HG03520 (cell line): Measurements from ENCODE around the gene CDC14A.
"Not testable (repeated sequence)": the region's sequence is repeated elsewhere in the genome, so short reads cannot be mapped to it uniquely, and the experiment has no call there.

Source experiments
- ATAC-seq: cut with Tn5 transposase; IDR thresholded peaks from one replicate; pipeline ENCODE4 v1.9.1; 2021; ENCODE audit warnings: mild to moderate bottlenecking, moderate library complexity; ENCODE audit not compliant: unreplicated experiment

CDC14A gene

GRCh38 chr1:100397681-100398080 is 45.4 kb downstream of the CDC14A start:
- no peak for ATAC-seq

DNA sequence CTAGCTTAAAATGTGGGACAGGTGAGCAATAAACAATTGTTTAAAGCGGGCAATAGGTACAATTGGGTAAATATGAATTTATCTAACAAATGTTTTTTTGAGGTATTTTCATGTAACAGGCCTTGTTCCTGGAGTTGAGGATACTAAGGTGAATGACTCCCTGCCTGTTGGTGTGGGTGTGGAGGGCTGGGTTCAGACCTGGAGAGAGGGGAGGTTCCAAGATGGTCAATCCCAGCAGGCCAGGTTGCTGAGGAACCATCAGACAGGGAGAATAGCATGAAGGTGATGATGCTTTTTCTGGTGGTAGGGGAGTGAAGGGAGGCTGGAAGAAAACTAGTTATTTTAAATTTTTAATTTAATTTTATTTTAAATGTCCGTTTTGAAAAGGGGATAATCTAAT is 46.3 kb downstream of the CDC14A start:
- no peak for ATAC-seq

DNA sequence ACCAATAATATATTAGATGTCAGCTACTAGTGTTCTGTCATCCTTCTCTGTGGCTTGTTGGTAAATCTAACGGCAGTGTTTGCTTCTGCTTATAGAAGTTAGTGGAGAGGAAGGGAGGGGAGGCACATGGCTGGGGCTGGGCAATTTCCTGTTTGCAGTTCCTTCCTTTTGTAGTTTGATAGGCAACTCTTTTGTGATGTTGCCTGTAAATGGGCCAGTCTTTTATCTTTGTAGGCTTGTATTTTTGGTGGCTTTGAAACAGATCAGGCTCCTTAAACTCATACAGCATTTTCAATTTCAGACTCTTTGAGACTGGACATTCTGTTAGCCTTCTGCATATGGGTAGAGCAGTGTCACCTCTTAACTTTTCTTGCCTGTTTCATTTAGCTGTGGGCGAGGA is 48.1 kb downstream of the CDC14A start:
- peak; percentile 44 for ATAC-seq

GRCh38 chr1:100404821-100405220 is 52.5 kb downstream of the CDC14A start:
- no peak for ATAC-seq

GRCh38 chr1:100405902-100406301 is 53.6 kb downstream of the CDC14A start:
- not testable (repeated sequence) for ATAC-seq

DNA sequence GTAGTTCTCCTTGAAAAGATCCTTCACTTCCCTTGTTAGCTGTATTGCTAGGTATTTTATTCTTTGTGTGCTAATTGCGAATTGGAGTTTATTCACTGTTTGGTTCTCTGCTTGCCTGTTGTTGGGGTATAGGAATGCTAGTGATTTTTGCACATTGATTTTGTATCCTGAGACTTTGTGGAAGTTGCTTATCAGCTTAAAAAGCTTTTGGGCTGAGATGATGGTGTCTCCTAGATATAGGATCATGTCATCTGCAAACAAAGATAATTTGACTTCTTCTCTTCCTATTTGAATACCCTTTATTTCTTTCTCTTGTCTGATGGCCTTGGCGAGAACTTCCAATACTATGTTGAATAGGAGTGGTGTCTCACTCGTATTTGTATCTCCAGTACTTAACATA is 55.1 kb downstream of the CDC14A start:
- ATAC-seq: not testable (repeated sequence)

- no peak for ATAC-seq
Observed at GRCh38 chr1:100411019-100411418, 58.7 kb downstream of the CDC14A start.

- no peak for ATAC-seq
Observed at GRCh38 chr1:100411574-100411973, 59.3 kb downstream of the CDC14A start.

DNA sequence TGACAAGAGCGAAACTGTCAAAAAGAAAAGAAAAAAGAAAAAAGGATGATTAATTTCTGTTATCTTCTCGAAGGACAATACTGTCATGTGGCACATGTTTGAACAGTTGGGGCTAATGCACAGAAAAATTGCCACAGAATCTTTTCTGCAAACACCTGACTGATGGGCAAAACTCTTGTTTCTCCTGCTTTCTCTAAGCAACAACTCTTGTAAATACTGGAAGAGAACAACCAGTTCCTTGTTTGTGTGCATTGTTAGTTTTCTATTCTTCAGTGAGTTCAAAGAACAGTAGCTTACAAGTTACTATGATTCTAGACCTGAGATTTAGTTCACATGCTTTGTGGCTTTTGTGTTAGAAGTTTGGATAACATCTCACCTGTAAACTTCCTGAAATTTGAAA is 60.7 kb downstream of the CDC14A start:
- no peak for ATAC-seq

GRCh38 chr1:100414693-100415497 is 62.6 kb downstream of the CDC14A start:
- no peak for ATAC-seq

- no peak for ATAC-seq
Observed at GRCh38 chr1:100415498-100415778, 63.1 kb downstream of the CDC14A start.

- no peak for ATAC-seq
Observed at GRCh38 chr1:100419072-100419471, 66.8 kb downstream of the CDC14A start.

DNA sequence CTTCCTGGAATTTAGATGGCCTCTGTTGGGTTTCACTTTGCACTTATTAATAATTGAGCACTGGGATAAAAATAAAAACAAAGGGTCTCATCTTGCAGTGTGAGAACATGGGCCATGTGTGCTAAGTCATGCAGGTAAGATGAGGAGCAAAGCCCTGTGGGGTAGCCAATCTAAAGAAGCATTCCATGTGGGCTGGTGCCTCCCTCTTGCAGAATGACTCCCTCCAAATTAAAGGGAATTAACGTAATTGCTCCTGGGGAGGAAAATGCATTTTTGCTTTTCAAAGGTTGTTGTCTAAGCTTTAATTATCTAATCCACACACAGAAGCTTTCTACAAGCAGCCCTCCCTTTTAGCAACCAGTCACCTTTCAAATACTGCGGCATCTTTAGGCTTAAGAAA is 69.8 kb downstream of the CDC14A start:
- ATAC-seq: no peak

- peak; percentile 76 for ATAC-seq
Observed at GRCh38 chr1:100423832-100424337, 71.6 kb downstream of the CDC14A start.

DNA sequence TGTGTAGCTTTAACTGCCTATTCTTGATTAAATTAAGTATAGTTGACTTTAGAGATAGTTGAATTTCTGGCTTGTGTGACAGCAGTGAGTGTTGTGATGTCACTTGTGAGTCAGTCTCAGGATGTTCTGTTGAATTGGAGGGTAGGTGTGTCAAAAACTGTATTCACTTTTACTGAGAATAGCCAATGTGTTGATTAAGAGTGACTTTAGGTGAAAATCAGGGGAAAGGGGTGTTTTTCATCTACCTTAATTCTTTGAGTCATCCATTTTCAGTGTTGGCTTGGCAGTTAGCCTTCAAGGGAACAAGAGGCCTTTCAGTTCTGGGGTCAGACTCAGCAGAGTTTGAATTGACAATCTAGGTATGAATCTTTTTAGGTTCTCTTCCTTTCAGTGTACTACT is 75.9 kb downstream of the CDC14A start:
- no peak for ATAC-seq

GRCh38 chr1:100430325-100430756 is 78.0 kb downstream of the CDC14A start:
- ATAC-seq: no peak

- no peak for ATAC-seq
Observed at GRCh38 chr1:100431954-100432353, 79.6 kb downstream of the CDC14A start.

DNA sequence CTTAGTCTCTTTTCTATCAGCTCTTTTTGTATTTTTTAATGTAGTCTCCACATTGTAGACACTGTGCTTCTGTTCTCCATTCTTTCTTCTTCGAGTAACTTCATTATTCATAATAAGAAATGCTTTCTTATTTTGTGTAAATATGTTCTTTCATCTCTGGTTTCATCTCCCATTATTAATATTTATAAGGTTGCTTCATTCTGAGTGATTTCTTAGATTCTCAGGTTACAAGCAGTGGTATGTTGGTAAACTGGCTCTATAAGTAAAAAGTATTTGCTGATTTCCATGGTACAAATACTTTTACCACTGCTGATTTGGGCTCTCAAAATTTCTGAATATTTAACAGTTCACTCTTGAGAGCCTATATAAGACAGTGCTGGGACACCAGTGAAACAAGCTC is 81.3 kb downstream of the CDC14A start:
- ATAC-seq: no peak

DNA sequence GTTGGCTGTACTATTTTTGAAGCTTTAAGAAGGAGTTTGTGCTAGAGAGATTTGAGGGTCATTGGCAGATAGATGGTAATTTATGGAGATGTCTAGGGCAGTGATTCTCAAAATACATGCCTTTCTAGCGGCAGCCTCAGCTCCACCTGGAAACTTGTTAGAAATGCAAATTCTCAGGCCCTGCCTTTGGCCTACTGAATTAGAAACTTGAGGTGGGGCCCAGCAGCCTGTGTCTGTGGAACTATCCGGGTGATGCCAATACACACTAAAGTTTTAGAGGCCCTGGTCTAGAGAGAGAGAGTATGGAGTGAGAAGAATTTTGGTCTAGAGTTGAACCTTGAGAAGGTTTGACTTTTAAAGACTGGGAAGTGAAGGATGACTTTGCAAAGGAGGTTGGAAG is 82.5 kb downstream of the CDC14A start:
- ATAC-seq: no peak

- no peak for ATAC-seq
Observed at GRCh38 chr1:100438375-100438774, 86.1 kb downstream of the CDC14A start.

GRCh38 chr1:100438789-100439188 is 86.5 kb downstream of the CDC14A start:
- no peak for ATAC-seq

GRCh38 chr1:100440075-100440809 is 87.9 kb downstream of the CDC14A start:
- no peak for ATAC-seq
